H9 (cell line): Measurements from ENCODE around the gene MAGI3. TPM values are rescaled to one million over a fixed set of nuclear protein-coding genes. Genes with fewer than 3 reads are reported as not detected.
"Not testable (repeated sequence)": the region's sequence is repeated elsewhere in the genome, so short reads cannot be mapped to it uniquely, and the experiment has no call there.

ENCODE experiments used
- DNase-seq: peaks from one replicate; pipeline ENCODE4 v3.0.0-alpha.2; 2017
- H2AFZ ChIP-seq: one replicate; pipeline ENCODE4 v1.6.1; 2013; ENCODE audit warnings: mild to moderate bottlenecking, low read length, control low read depth, moderate library complexity
- H2AK5ac ChIP-seq: 2 replicates; pipeline ENCODE4 v1.6.1; 2013; ENCODE audit warnings: low read length, control low read depth, mixed read lengths; ENCODE audit not compliant: insufficient read length
- H2BK120ac ChIP-seq: one replicate; pipeline ENCODE4 v1.6.1; 2013; ENCODE audit warnings: low read depth, mild to moderate bottlenecking, low read length, control low read depth, inconsistent platforms; ENCODE audit not compliant: poor library complexity, severe bottlenecking
- H2BK12ac ChIP-seq: 2 replicates; pipeline ENCODE4 v1.6.1; 2013; ENCODE audit warnings: low read length, control low read depth, mixed read lengths, low read depth; ENCODE audit not compliant: insufficient read length
- H2BK15ac ChIP-seq: 2 replicates; pipeline ENCODE4 v1.6.1; 2013; ENCODE audit warnings: low read depth, low read length, control low read depth
- H2BK20ac ChIP-seq: one replicate; pipeline ENCODE4 v1.6.1; 2013; ENCODE audit warnings: low read depth, mild to moderate bottlenecking, low read length, control low read depth, inconsistent platforms; ENCODE audit not compliant: poor library complexity, severe bottlenecking
- H2BK5ac ChIP-seq: 2 replicates; pipeline ENCODE4 v1.6.1; 2013; ENCODE audit warnings: low read length, control low read depth, mixed read lengths; ENCODE audit not compliant: insufficient read length
- H3K14ac ChIP-seq: 2 replicates; pipeline ENCODE4 v1.6.1; 2013; ENCODE audit warnings: low read length, control low read depth; ENCODE audit not compliant: insufficient read depth
- H3K18ac ChIP-seq: 2 replicates; pipeline ENCODE4 v1.6.1; 2013; ENCODE audit warnings: low read depth, mild to moderate bottlenecking, mixed read lengths, low read length, control low read depth; ENCODE audit not compliant: insufficient read length
- H3K23ac ChIP-seq: 2 replicates; pipeline ENCODE4 v1.6.1; 2013; ENCODE audit warnings: low read length, control low read depth, mixed read lengths, low read depth; ENCODE audit not compliant: insufficient read length
- H3K23me2 ChIP-seq: 2 replicates; pipeline ENCODE4 v1.6.1; 2013; ENCODE audit warnings: low read depth, mild to moderate bottlenecking, mixed read lengths, low read length, control low read depth; ENCODE audit not compliant: insufficient read length, poor library complexity, severe bottlenecking
- H3K27ac ChIP-seq: 2 replicates; pipeline ENCODE4 v1.5.1; 2013; ENCODE audit warnings: low read length, control low read depth, mixed read lengths, low read depth; ENCODE audit not compliant: insufficient read length
- H3K27me3 ChIP-seq: 2 replicates; pipeline ENCODE4 v1.6.1; 2013; ENCODE audit warnings: low read length, control low read depth, inconsistent platforms; ENCODE audit not compliant: insufficient read depth
- H3K4ac ChIP-seq: 2 replicates; pipeline ENCODE4 v1.6.1; 2013; ENCODE audit warnings: low read depth, mild to moderate bottlenecking, control low read depth, inconsistent platforms, low read length, moderate library complexity
- H3K4me1 ChIP-seq: 2 replicates; pipeline ENCODE4 v1.6.1; 2013; ENCODE audit warnings: low read length, control low read depth, inconsistent platforms; ENCODE audit not compliant: insufficient read depth
- H3K4me2 ChIP-seq: 2 replicates; pipeline ENCODE4 v1.6.1; 2013; ENCODE audit warnings: low read length, control low read depth, mixed read lengths; ENCODE audit not compliant: insufficient read length, insufficient read depth
- H3K56ac ChIP-seq: 2 replicates; pipeline ENCODE4 v1.6.1; 2013; ENCODE audit warnings: low read depth, mild to moderate bottlenecking, mixed read lengths, low read length, control low read depth; ENCODE audit not compliant: insufficient read length
- H3K79me1 ChIP-seq: 2 replicates; pipeline ENCODE4 v1.6.1; 2013; ENCODE audit warnings: low read depth, mild to moderate bottlenecking, moderate library complexity, low read length, control low read depth, inconsistent platforms; ENCODE audit not compliant: insufficient read depth, poor library complexity, severe bottlenecking
- H3K79me2 ChIP-seq: 2 replicates; pipeline ENCODE4 v1.6.1; 2013; ENCODE audit warnings: low read length, control low read depth, inconsistent platforms; ENCODE audit not compliant: insufficient read depth
- H3K9ac ChIP-seq: 2 replicates; pipeline ENCODE4 v1.6.1; 2013; ENCODE audit warnings: low read length, control low read depth, mixed read lengths; ENCODE audit not compliant: insufficient read length; ENCODE audit errors: extremely low read depth
- H3K9me3 ChIP-seq: one replicate; pipeline ENCODE4 v1.6.1; 2013; ENCODE audit warnings: low read depth, low read length, inconsistent platforms; ENCODE audit not compliant: control insufficient read depth
- H3T11ph ChIP-seq: one replicate; pipeline ENCODE4 v1.6.1; 2013; ENCODE audit warnings: mild to moderate bottlenecking, low read length, control low read depth, inconsistent platforms
- H4K20me1 ChIP-seq: one replicate; pipeline ENCODE4 v1.6.1; 2013; ENCODE audit not compliant: control insufficient read depth, insufficient read length, insufficient read depth
- H4K5ac ChIP-seq: 2 replicates; pipeline ENCODE4 v1.6.1; 2013; ENCODE audit warnings: low read depth, mild to moderate bottlenecking, mixed read lengths, low read length, control low read depth; ENCODE audit not compliant: insufficient read length
- H4K8ac ChIP-seq: replicated peaks from 2 replicates; pipeline ENCODE4 v1.6.1; 2013; ENCODE audit warnings: low read length, control low read depth, mixed read lengths, low read depth; ENCODE audit not compliant: insufficient read length
- H4K91ac ChIP-seq: 2 replicates; pipeline ENCODE4 v1.6.1; 2013; ENCODE audit warnings: low read depth, mild to moderate bottlenecking, moderate library complexity, mixed read lengths, low read length, control low read depth; ENCODE audit not compliant: insufficient read length
- H3K27ac Mint-ChIP-seq, 3 experiments: 2 replicates in 2 of 3; 3 replicates in 1 of 3; pipeline ENCODE4 v1.8.0; 2020 to 2021; ENCODE audit warnings: mixed read lengths in 3 of 3, mild to moderate bottlenecking in 1 of 3, moderate library complexity in 1 of 3
- H3K27me3 Mint-ChIP-seq: 2 replicates; pipeline ENCODE4 v1.8.0; 2021; ENCODE audit warnings: low read depth, mild to moderate bottlenecking, moderate library complexity, mixed read lengths
- H3K36me3 Mint-ChIP-seq, 3 experiments: 2 replicates in 2 of 3; 3 replicates in 1 of 3; pipeline ENCODE4 v1.8.0; 2020 to 2021; ENCODE audit warnings: low read depth in 3 of 3, mixed read lengths in 3 of 3; ENCODE audit not compliant: insufficient read depth in 1 of 3
- H3K4me1 Mint-ChIP-seq, 2 experiments: 2 replicates each; pipeline ENCODE4 v1.8.0; 2020; ENCODE audit warnings: mixed read lengths in 2 of 2
- H3K4me3 Mint-ChIP-seq, 2 experiments: 2 replicates in 1 of 2; 3 replicates in 1 of 2; pipeline ENCODE4 v1.8.0; 2020 to 2021; ENCODE audit warnings: mild to moderate bottlenecking in 2 of 2, mixed read lengths in 2 of 2, moderate library complexity in 1 of 2
- H3K9me3 Mint-ChIP-seq, 2 experiments: 2 replicates in 1 of 2; 3 replicates in 1 of 2; pipeline ENCODE4 v1.8.0; 2020; ENCODE audit warnings: mild to moderate bottlenecking in 2 of 2, mixed read lengths in 2 of 2, moderate library complexity in 1 of 2
- CTCF ChIP-seq: fragments of 200-600 bp; sonication (generic); conservative IDR thresholded peaks from 3 replicates; pipeline ENCODE4 v1.8.0; 2021; ENCODE audit warnings: antibody characterized with exemption, mild to moderate bottlenecking
- WGBS: extraction: QIAGEN DNeasy Blood & Tissue Kit; methylation state at CpG from one replicate; pipeline ENCODE4 v1.1.7; 2013; ENCODE audit warnings: missing lambda C conversion rate, low lambda C conversion rate, mixed read lengths; ENCODE audit not compliant: insufficient read length; ENCODE audit errors: extremely low coverage; 5-methylcytosine and 5-hydroxymethylcytosine counted together
- total RNA-seq: library from RNA; stranded (reverse); gene quantifications from 2 replicates; pipeline ENCODE4 v1.2.1, GENCODE V29; 2021

The MAGI3 gene
- total RNA-seq, 1 experiment from 2014 or later: 8.2 TPM

GRCh38 chr1:113714606-113715269 lies 324.4 kb downstream of the MAGI3 start:
- no peak overlapping the region for H2BK12ac ChIP-seq
- no peak overlapping the region for H4K8ac ChIP-seq
- H4K20me1 ChIP-seq: no peaks in the 10 kb centered on the region
- peak; percentile 48 for TF ChIP-seq CTCF
- DNase-seq: no peak
- no peaks in the 10 kb centered on the region for H3K9me3 ChIP-seq
- H3K14ac ChIP-seq: no peak overlapping the region
- Mint-ChIP-seq H3K4me1 (no peaks in the 10 kb centered on the region), H3K27me3 (no peaks in the 10 kb centered on the region; the same call in 1 of the 2 replicates), H3K27ac (peak overlapping the region in 1 of 3 experiments; percentile 59; a peak in 1 of 7 replicates), H3K9me3 (peaks cover 27% of the 10 kb centered on the region in 2 experiments), H3K4me3 (no peak overlapping the region), H3K36me3 (peaks cover 39 to 55% (median 53%) of the 10 kb centered on the region in 3 experiments)
- no peak overlapping the region for H3K4me2 ChIP-seq
- no peak overlapping the region for H3K56ac ChIP-seq
- H3K79me2 ChIP-seq: no peaks in the 10 kb centered on the region
- H2BK5ac ChIP-seq: no peak overlapping the region
- no peak overlapping the region for H4K5ac ChIP-seq
- H4K91ac ChIP-seq: no peak overlapping the region
- no peak overlapping the region for H3K18ac ChIP-seq
- no peak overlapping the region for H3T11ph ChIP-seq
- no peak overlapping the region for H3K4ac ChIP-seq
- H3K23me2 ChIP-seq: no peaks in the 10 kb centered on the region
- no peaks in the 10 kb centered on the region for H3K4me1 ChIP-seq
- no peak overlapping the region for H3K9ac ChIP-seq
- no peak overlapping the region for H2BK120ac ChIP-seq
- no peaks in the 10 kb centered on the region for H3K27me3 ChIP-seq
- H3K23ac ChIP-seq: no peak overlapping the region
- no peak overlapping the region for H3K27ac ChIP-seq
- no peak overlapping the region for H2BK20ac ChIP-seq
- no peaks in the 10 kb centered on the region for H3K79me1 ChIP-seq
- no peak overlapping the region for H2AFZ ChIP-seq
- no CpG with 5 or more reads among the region's 3 CpGs for WGBS
- H2BK15ac ChIP-seq: no peak overlapping the region
- H2AK5ac ChIP-seq: no peak overlapping the region

DNA sequence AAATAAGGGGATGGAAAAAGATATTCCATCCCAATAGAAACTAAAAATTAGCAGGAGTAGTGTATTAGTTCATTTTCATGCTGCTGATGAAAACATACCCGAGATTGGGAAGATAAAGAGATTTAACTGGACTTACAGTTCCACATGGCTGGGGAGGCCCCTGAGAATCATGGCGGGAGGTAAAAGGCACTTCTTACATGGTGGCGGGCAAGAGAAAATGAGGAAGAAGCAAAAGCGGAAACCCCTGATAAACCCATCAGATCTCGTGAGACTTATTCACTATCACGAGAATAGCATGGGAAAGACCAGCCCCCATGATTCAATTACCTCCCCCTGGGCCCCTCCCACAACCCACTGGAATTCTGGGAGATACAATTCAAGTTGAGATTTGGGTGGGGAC lies 327.2 kb downstream of the MAGI3 start:
- not testable (repeated sequence) for H4K91ac ChIP-seq, H2AFZ ChIP-seq, H3K27me3 ChIP-seq, H3K56ac ChIP-seq, H3K4me2 ChIP-seq, DNase-seq, H2BK20ac ChIP-seq, H3K18ac ChIP-seq, H3K4me1 Mint-ChIP-seq, H3K14ac ChIP-seq, H3K9me3 ChIP-seq, H2BK15ac ChIP-seq, H3K27me3 Mint-ChIP-seq, H3K9ac ChIP-seq, H3K23me2 ChIP-seq, H4K5ac ChIP-seq, H3T11ph ChIP-seq, H2AK5ac ChIP-seq, H3K79me2 ChIP-seq, H3K79me1 ChIP-seq, H3K4me1 ChIP-seq, H3K27ac ChIP-seq, H4K8ac ChIP-seq, H4K20me1 ChIP-seq, H2BK12ac ChIP-seq, H3K23ac ChIP-seq, H3K27ac Mint-ChIP-seq, H2BK5ac ChIP-seq, H2BK120ac ChIP-seq, H3K4ac ChIP-seq, H3K4me3 Mint-ChIP-seq
- no CpG with 5 or more reads among the region's 6 CpGs for WGBS
- H3K36me3 Mint-ChIP-seq: peaks cover 62 to 74% (median 73%) of the 10 kb centered on the region in 3 experiments
- H3K9me3 Mint-ChIP-seq: peaks cover 49 to 50% of the 10 kb centered on the region in 2 experiments
